Measurements from ENCODE around the gene EIF3K.
"Not testable (repeated sequence)": the region's sequence is repeated elsewhere in the genome, so short reads cannot be mapped to it uniquely, and the experiment has no call there.

Gene EIF3K

DNA sequence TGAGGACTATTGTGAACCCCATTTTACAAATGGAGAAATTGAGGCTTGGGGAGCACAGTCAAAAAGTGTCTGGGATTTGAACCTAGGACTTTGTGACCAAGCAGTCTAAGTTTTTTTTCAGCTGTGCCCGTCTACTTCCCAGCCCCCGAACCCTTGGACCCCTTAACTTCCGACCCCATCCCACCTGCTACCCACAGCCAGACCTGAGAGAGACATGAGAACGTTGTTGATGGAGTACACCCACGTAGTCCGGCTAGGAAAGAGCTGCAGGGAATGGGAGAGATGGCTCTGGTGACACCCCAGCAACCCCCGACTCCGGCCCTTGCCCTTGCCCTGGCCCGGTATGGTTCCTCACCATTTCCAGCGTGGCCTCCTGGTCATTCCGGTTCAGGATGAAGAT is 19.3 kb upstream of the EIF3K start:
- ChIA-PET POLR2A (no interaction called here), CTCF (no interaction called here)
- no peak for TF ChIP-seq ELF4 (IDR thresholded peaks at IDR 0.05)
- TF ChIP-seq SP1 (IDR thresholded peaks at IDR 0.05), result no peak
- no peak for TF ChIP-seq CTBP1 (IDR thresholded peaks at IDR 0.05; ENCODE audit: borderline replicate concordance)
- TF ChIP-seq LEF1 (IDR thresholded peaks at IDR 0.05; ENCODE audit: borderline replicate concordance), result no peak
- TF ChIP-seq ZNF384 (IDR thresholded peaks at IDR 0.05), result no peak
- no peak for TF ChIP-seq FOXA1 (IDR thresholded peaks at IDR 0.05)
- no peak for DNase-seq (ENCODE audit: extremely low spot score)

DNA sequence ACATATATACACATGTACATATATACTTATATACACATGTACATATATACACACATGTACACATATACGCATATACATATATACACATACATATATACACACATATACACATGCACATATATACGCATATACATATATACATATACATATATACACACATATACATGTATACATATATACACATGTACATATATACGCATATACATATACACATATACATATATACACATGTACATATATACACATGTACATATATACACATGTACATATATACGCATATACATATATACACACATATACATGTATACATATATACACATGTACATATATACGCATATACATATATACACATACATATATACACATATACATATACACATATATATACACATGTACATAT is 16.1 kb upstream of the EIF3K start:
- POLR2A ChIA-PET; DNase-seq (ENCODE audit: extremely low spot score); CTCF ChIA-PET: not testable (repeated sequence)

DNA sequence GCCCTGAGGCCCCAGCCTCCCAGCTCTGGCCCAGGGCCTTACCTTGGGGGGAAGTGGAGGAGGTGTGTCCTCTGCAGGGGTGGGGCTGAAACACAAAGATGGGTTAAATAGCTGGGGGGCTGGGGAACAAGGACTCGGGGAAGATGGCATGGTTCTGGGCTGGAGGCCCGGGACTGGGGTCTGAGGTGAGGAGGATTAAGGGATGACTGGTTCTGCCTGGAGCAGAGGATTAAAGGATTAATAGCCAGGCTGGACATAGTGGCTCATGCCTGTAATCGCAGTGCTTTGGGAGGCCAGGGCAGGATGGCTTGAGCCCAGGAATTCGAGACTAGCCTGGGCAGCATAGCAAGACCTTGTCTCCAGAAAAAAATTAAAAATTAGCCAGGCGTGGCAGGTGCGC is 12.9 kb upstream of the EIF3K start:
- ChIA-PET POLR2A (interaction anchor here (2.9 kb wide), 1 partner anchor 13 kb away, joined by 18 read pairs; the partner anchor contains the start of gene EIF3K), CTCF (no interaction called here)
- DNase-seq (ENCODE audit: extremely low spot score), result no peak
- TF ChIP-seq ELF4 (IDR thresholded peaks at IDR 0.05) (no peak), ARNT (IDR thresholded peaks at IDR 0.05) (no peak), SUZ12 (IDR thresholded peaks at IDR 0.05) (no peak), CTBP1 (IDR thresholded peaks at IDR 0.05; ENCODE audit: borderline replicate concordance) (no peak), L3MBTL2 (conservative IDR thresholded peaks at IDR 0.05) (no peak), ZNF384 (IDR thresholded peaks at IDR 0.05) (no peak), BHLHE40 (IDR thresholded peaks at IDR 0.05; ENCODE audit: borderline replicate concordance) (no peak), LEF1 (IDR thresholded peaks at IDR 0.05; ENCODE audit: borderline replicate concordance) (no peak), SP1 (IDR thresholded peaks at IDR 0.05) (no peak), HDGF (IDR thresholded peaks at IDR 0.05; ENCODE audit: borderline replicate concordance) (no peak), FOXM1 (IDR thresholded peaks at IDR 0.05; ENCODE audit: borderline replicate concordance) (no peak), NFRKB (IDR thresholded peaks at IDR 0.05) (no peak), FOXK2 (IDR thresholded peaks at IDR 0.05) (no peak), FOXA1 (IDR thresholded peaks at IDR 0.05) (no peak)
- TF ChIP-seq, protein P1, sequence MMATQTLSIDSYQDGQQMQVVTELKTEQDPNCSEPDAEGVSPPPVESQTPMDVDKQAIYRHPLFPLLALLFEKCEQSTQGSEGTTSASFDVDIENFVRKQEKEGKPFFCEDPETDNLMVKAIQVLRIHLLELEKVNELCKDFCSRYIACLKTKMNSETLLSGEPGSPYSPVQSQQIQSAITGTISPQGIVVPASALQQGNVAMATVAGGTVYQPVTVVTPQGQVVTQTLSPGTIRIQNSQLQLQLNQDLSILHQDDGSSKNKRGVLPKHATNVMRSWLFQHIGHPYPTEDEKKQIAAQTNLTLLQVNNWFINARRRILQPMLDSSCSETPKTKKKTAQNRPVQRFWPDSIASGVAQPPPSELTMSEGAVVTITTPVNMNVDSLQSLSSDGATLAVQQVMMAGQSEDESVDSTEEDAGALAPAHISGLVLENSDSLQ (IDR thresholded peaks at IDR 0.05), result no peak

DNA sequence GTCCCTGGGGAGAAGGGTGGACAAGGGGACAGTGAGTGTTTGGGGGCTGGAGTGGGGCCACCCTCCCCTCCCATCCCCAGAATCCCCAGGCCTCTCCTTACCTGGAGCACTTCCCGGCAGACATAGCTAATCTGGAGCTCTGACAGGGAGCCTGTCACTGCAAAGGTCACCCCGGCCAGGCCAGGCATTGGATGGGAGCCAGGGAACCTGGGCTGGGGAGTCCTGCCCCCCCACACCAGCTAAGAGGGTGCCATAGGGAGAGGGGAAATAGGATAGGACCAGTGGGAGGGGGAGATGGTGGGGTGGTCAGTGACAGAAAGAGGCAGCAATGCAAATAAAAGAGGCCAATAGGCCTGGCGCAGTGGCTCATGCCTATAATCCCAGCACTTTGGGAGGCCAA is 4.7 kb upstream of the EIF3K start:
- TF ChIP-seq L3MBTL2 (conservative IDR thresholded peaks at IDR 0.05), result no peak
- no peak for TF ChIP-seq FOXA1 (IDR thresholded peaks at IDR 0.05)
- no peak for TF ChIP-seq LEF1 (IDR thresholded peaks at IDR 0.05; ENCODE audit: borderline replicate concordance)
- no peak for TF ChIP-seq ZNF384 (IDR thresholded peaks at IDR 0.05)
- no peak for TF ChIP-seq FOXK2 (IDR thresholded peaks at IDR 0.05)
- TF ChIP-seq FOXM1 (IDR thresholded peaks at IDR 0.05; ENCODE audit: borderline replicate concordance), result no peak
- no peak for TF ChIP-seq BHLHE40 (IDR thresholded peaks at IDR 0.05; ENCODE audit: borderline replicate concordance)
- TF ChIP-seq NFRKB (IDR thresholded peaks at IDR 0.05), result no peak
- no peak for TF ChIP-seq HDGF (IDR thresholded peaks at IDR 0.05; ENCODE audit: borderline replicate concordance)
- ChIA-PET POLR2A (no interaction called here), CTCF (no interaction called here)
- DNase-seq (ENCODE audit: extremely low spot score), result no peak

DNA sequence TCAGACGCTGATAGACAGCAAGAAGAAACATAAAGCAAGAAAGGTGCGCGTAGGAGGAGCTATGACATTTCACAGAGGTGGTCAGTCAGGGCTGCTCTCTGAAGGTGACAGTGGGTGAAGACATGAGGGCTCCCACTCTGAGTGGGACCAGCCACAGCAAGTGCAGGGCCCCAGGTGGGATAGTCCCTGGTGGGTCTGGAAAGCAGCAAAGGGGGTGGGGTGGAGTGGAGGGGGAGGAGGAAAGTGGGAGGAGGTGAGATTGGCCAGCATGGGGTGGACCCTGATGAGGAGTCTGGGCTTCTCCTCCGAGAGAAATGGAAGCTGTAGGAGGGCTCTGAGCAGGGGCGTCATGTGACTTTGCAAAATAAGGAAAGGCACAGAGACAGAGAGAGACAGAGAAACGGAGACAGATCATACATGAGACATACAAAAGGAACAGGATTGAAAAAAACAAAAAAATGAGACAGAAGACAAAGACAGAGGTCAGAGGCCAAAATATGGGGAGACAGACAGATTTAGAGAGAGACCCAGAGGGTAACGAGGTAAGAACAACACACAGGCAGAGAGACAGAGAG is 3.9 kb upstream of the EIF3K start:
- ChIA-PET CTCF (no interaction called here), POLR2A (no interaction called here)
- TF ChIP-seq SP1 (IDR thresholded peaks at IDR 0.05), result no peak
- no peak for TF ChIP-seq CTBP1 (IDR thresholded peaks at IDR 0.05; ENCODE audit: borderline replicate concordance)
- TF ChIP-seq BHLHE40 (IDR thresholded peaks at IDR 0.05; ENCODE audit: borderline replicate concordance), result no peak
- no peak for TF ChIP-seq L3MBTL2 (conservative IDR thresholded peaks at IDR 0.05)
- TF ChIP-seq NFRKB (IDR thresholded peaks at IDR 0.05), result no peak
- no peak for TF ChIP-seq ELF4 (IDR thresholded peaks at IDR 0.05)
- TF ChIP-seq LEF1 (IDR thresholded peaks at IDR 0.05; ENCODE audit: borderline replicate concordance), result no peak
- TF ChIP-seq ARNT (IDR thresholded peaks at IDR 0.05), result no peak
- no peak for TF ChIP-seq HDGF (IDR thresholded peaks at IDR 0.05; ENCODE audit: borderline replicate concordance)
- TF ChIP-seq FOXA1 (IDR thresholded peaks at IDR 0.05), result no peak
- no peak for DNase-seq (ENCODE audit: extremely low spot score)

DNA sequence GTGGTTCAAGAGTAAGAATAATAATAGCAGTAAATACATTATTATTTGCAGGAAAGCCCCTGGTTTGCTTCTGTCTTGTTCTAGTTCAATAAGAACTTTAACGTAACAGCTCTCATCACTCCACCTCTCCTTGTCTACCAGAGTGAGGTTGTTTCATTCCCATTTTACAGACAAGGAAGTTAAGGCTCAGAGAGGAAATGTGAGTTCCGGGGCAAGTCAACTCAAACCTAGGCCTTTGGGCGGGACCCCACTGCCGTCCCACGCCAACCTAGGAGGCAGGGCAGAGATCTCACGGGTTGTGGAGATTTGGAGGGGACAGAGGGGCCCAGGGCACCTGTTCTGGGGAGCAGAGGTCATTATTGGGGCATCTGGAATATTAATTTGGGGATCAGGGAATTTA is 2.7 kb upstream of the EIF3K start:
- CTCF ChIA-PET, result no interaction called here
- no peak for DNase-seq (ENCODE audit: extremely low spot score)
- TF ChIP-seq ARNT (IDR thresholded peaks at IDR 0.05) (no peak), TARDBP (IDR thresholded peaks at IDR 0.05) (no peak), NFRKB (IDR thresholded peaks at IDR 0.05) (no peak), FOXA1 (IDR thresholded peaks at IDR 0.05) (no peak), CTBP1 (IDR thresholded peaks at IDR 0.05; ENCODE audit: borderline replicate concordance) (no peak), ZNF384 (IDR thresholded peaks at IDR 0.05) (no peak), HDGF (IDR thresholded peaks at IDR 0.05; ENCODE audit: borderline replicate concordance) (no peak), SUZ12 (IDR thresholded peaks at IDR 0.05) (no peak), SP1 (IDR thresholded peaks at IDR 0.05) (no peak), LEF1 (IDR thresholded peaks at IDR 0.05; ENCODE audit: borderline replicate concordance) (no peak), BHLHE40 (IDR thresholded peaks at IDR 0.05; ENCODE audit: borderline replicate concordance) (no peak), FOXK2 (IDR thresholded peaks at IDR 0.05) (no peak), FOXM1 (IDR thresholded peaks at IDR 0.05; ENCODE audit: borderline replicate concordance) (no peak)
- POLR2A ChIA-PET, result no interaction called here

DNA sequence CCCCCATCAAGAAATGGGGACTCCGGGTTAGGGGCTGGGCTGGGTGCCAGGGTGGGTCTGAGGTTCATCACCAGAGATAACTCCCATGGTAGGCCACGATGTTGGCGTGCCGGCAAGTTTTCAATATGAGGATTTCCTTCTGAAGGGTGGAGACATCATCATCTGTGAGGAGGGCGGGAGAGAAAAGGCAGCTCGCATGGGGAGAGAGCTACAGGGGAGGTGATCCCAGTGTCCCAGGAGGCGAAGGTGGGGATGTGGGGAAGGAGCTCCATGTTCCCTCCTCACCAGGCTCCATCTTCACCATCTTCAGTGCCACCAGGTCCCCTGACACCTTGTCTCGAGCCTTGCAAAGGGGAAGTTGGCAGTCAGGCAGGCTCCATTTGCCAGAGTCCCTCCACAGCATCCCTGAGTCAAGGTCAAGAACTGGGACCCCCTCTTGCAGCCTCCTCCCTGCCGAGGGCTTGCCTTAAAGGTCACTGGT is 1.7 kb upstream of the EIF3K start:
- DNase-seq (ENCODE audit: extremely low spot score), result no peak
- POLR2A ChIA-PET, result interaction anchor here (0.7 to 3.0 kb wide), 5 partner anchors 21 to 214 kb away, joined by 3 to 39 read pairs (median 18); partner anchors contain the start of genes ACTN4 and FAM98C
- CTCF ChIA-PET, result interaction anchor here (0.8 to 1.1 kb wide), 2 partner anchors 19 to 215 kb away, joined by 3 read pairs; partner anchors contain the start of gene FAM98C
- TF ChIP-seq SUZ12 (IDR thresholded peaks at IDR 0.05) (no peak), ARNT (IDR thresholded peaks at IDR 0.05) (no peak), FOXK2 (IDR thresholded peaks at IDR 0.05) (no peak), TARDBP (IDR thresholded peaks at IDR 0.05) (no peak), CTBP1 (IDR thresholded peaks at IDR 0.05; ENCODE audit: borderline replicate concordance) (no peak), FOXA1 (IDR thresholded peaks at IDR 0.05) (no peak), BHLHE40 (IDR thresholded peaks at IDR 0.05; ENCODE audit: borderline replicate concordance) (no peak), FOXM1 (IDR thresholded peaks at IDR 0.05; ENCODE audit: borderline replicate concordance) (no peak), ELF4 (IDR thresholded peaks at IDR 0.05) (no peak), SP1 (IDR thresholded peaks at IDR 0.05) (no peak), L3MBTL2 (conservative IDR thresholded peaks at IDR 0.05) (no peak)

Measured in HEK293T (cell line).